ENCODE measurements around the gene GCK. TPM values are rescaled to one million over a fixed set of nuclear protein-coding genes. Genes with fewer than 3 reads are reported as not detected.

Gene GCK
- total RNA-seq, 1 experiment from 2014 or later = not detected

GRCh38 chr7:44227911-44228310 lies 38.7 kb upstream of the GCK start:
- Histone ChIP-seq H3K27me3 (replicated peaks; ENCODE audit: insufficient read depth, low read depth, low read length, poor library complexity) (no peaks in the 10 kb centered on the region), H3K4me1 (ENCODE audit: insufficient read depth, low read length, poor library complexity, severe bottlenecking) (peaks cover 5% of the 10 kb centered on the region), H3K9me3 (ENCODE audit: low read depth, low read length, poor library complexity, severe bottlenecking) (no peaks in the 10 kb centered on the region), H3K36me3 (ENCODE audit: insufficient read depth, low read length, poor library complexity, severe bottlenecking) (no peaks in the 10 kb centered on the region), H3K4me3 (ENCODE audit: low read depth, low read length, poor library complexity, severe bottlenecking) (no peak overlapping the region), H3K27ac (ENCODE audit: low read depth, low read length, poor library complexity, severe bottlenecking) (no peak overlapping the region)
- no TSS peak for BruUV-seq (replicated peaks)
- POLR2A ChIA-PET (ENCODE audit: low non-redundant PET) = no interaction called here
- DNase-seq (ENCODE audit: low spot score) = no peak
- no peak for TF ChIP-seq EZH2 (IDR thresholded peaks at IDR 0.05; ENCODE audit: borderline replicate concordance, low read depth, low read length, poor library complexity, severe bottlenecking)
- TF ChIP-seq CTCF (conservative IDR thresholded peaks at IDR 0.05; ENCODE audit: low read depth, low read length) = no peak
- CTCF ChIA-PET = no interaction called here
- intact Hi-C loops (cut with micrococcal nuclease; ENCODE audit: unreplicated experiment) = no loop called here

- intact Hi-C loops (cut with micrococcal nuclease; ENCODE audit: unreplicated experiment) = no loop called here
- Histone ChIP-seq H3K27ac (ENCODE audit: low read depth, low read length, poor library complexity, severe bottlenecking) (no peak overlapping the region), H3K9me3 (ENCODE audit: low read depth, low read length, poor library complexity, severe bottlenecking) (no peaks in the 10 kb centered on the region), H3K36me3 (ENCODE audit: insufficient read depth, low read length, poor library complexity, severe bottlenecking) (no peaks in the 10 kb centered on the region), H3K4me1 (ENCODE audit: insufficient read depth, low read length, poor library complexity, severe bottlenecking) (peaks cover 5% of the 10 kb centered on the region), H3K27me3 (replicated peaks; ENCODE audit: insufficient read depth, low read depth, low read length, poor library complexity) (no peaks in the 10 kb centered on the region), H3K4me3 (ENCODE audit: low read depth, low read length, poor library complexity, severe bottlenecking) (no peak overlapping the region)
- CTCF ChIA-PET = no interaction called here
- TF ChIP-seq EZH2 (IDR thresholded peaks at IDR 0.05; ENCODE audit: borderline replicate concordance, low read depth, low read length, poor library complexity, severe bottlenecking) (no peak), CTCF (conservative IDR thresholded peaks at IDR 0.05; ENCODE audit: low read depth, low read length) (no peak)
- BruUV-seq (replicated peaks) = no TSS peak
- no peak for DNase-seq (ENCODE audit: low spot score)
- POLR2A ChIA-PET (ENCODE audit: low non-redundant PET) = no interaction called here
These were observed 37.1 kb upstream of the GCK start for GRCh38 chr7:44226396-44226753.

GRCh38 chr7:44225566-44226395 lies 36.5 kb upstream of the GCK start:
- ChIA-PET CTCF (no interaction called here), POLR2A (ENCODE audit: low non-redundant PET) (no interaction called here)
- no peaks in the 10 kb centered on the region for H3K36me3 ChIP-seq (ENCODE audit: insufficient read depth, low read length, poor library complexity, severe bottlenecking)
- peaks cover 5% of the 10 kb centered on the region for H3K4me1 ChIP-seq (ENCODE audit: insufficient read depth, low read length, poor library complexity, severe bottlenecking)
- no peak overlapping the region for H3K4me3 ChIP-seq (ENCODE audit: low read depth, low read length, poor library complexity, severe bottlenecking)
- no peak for DNase-seq (ENCODE audit: low spot score)
- intact Hi-C loops (cut with micrococcal nuclease; ENCODE audit: unreplicated experiment) = no loop called here
- no peak overlapping the region for H3K27ac ChIP-seq (ENCODE audit: low read depth, low read length, poor library complexity, severe bottlenecking)
- H3K27me3 ChIP-seq (replicated peaks; ENCODE audit: insufficient read depth, low read depth, low read length, poor library complexity) = no peaks in the 10 kb centered on the region
- no TSS peak for BruUV-seq (replicated peaks)
- no peak for TF ChIP-seq CTCF (conservative IDR thresholded peaks at IDR 0.05; ENCODE audit: low read depth, low read length)
- no peak for TF ChIP-seq EZH2 (IDR thresholded peaks at IDR 0.05; ENCODE audit: borderline replicate concordance, low read depth, low read length, poor library complexity, severe bottlenecking)
- H3K9me3 ChIP-seq (ENCODE audit: low read depth, low read length, poor library complexity, severe bottlenecking) = no peaks in the 10 kb centered on the region
